GM21390 (cell line): ENCODE data around the gene ZNF292.
"Not testable (repeated sequence)": the region's sequence is repeated elsewhere in the genome, so short reads cannot be mapped to it uniquely, and the experiment has no call there.

Experiments
- ATAC-seq: cut with Tn5 transposase; IDR thresholded peaks from one replicate; pipeline ENCODE4 v1.9.1; 2021; ENCODE audit not compliant: unreplicated experiment

ZNF292 gene

GRCh38 chr6:87274660-87275274, 119.4 kb downstream of the ZNF292 start:
- no peak for ATAC-seq

GRCh38 chr6:87276624-87277023, 121.3 kb downstream of the ZNF292 start:
- ATAC-seq: no peak

GRCh38 chr6:87277123-87277522, 121.8 kb downstream of the ZNF292 start:
- no peak for ATAC-seq

GRCh38 chr6:87279196-87279595, 123.8 kb downstream of the ZNF292 start:
- no peak for ATAC-seq

- no peak for ATAC-seq
Measured at GRCh38 chr6:87281426-87281825, 126.1 kb downstream of the ZNF292 start.

- no peak for ATAC-seq
Measured at GRCh38 chr6:87282743-87283142, 127.4 kb downstream of the ZNF292 start.

GRCh38 chr6:87283461-87283860, 128.1 kb downstream of the ZNF292 start:
- ATAC-seq: no peak

- no peak for ATAC-seq
Measured at GRCh38 chr6:87287251-87287650, 131.9 kb downstream of the ZNF292 start.

- no peak for ATAC-seq
Measured at GRCh38 chr6:87289571-87289970, 134.2 kb downstream of the ZNF292 start.

GRCh38 chr6:87291883-87292282, 136.5 kb downstream of the ZNF292 start:
- ATAC-seq: no peak

GRCh38 chr6:87293526-87293925, 138.2 kb downstream of the ZNF292 start:
- no peak for ATAC-seq

GRCh38 chr6:87297119-87297518, 141.8 kb downstream of the ZNF292 start:
- ATAC-seq: no peak

- ATAC-seq: not testable (repeated sequence)
Measured at GRCh38 chr6:87301277-87301676, 145.9 kb downstream of the ZNF292 start.

- ATAC-seq: no peak
Measured at GRCh38 chr6:87308970-87309369, 153.6 kb downstream of the ZNF292 start.

GRCh38 chr6:87312860-87313259, 157.5 kb downstream of the ZNF292 start:
- ATAC-seq: no peak
